ENCODE measurements around the gene SDK1.

- TF ChIP-seq POLR2A (IDR thresholded peaks at IDR 0.05) = no peak
- no peak for TF ChIP-seq CTCF (IDR thresholded peaks at IDR 0.05 in 4 of 5, conservative IDR thresholded peaks at IDR 0.05 in 1 of 5)
These were observed 670.3 kb downstream of the SDK1 start for GRCh38 chr7:3971323-3971722.
